OCI-M2 (cell line): ENCODE data around the gene KDM5B.
A peak's percentile ranks its signal among the peaks of the same experiment; 100 is the strongest.
"Not testable (repeated sequence)": the region's sequence is repeated elsewhere in the genome, so short reads cannot be mapped to it uniquely, and the experiment has no call there.

ENCODE experiments used
- DNase-seq: peaks from one replicate; lab custom pipeline; 2025; ENCODE audit not compliant: unreplicated experiment; lab: John Stamatoyannopoulos, UW

The KDM5B gene

DNA sequence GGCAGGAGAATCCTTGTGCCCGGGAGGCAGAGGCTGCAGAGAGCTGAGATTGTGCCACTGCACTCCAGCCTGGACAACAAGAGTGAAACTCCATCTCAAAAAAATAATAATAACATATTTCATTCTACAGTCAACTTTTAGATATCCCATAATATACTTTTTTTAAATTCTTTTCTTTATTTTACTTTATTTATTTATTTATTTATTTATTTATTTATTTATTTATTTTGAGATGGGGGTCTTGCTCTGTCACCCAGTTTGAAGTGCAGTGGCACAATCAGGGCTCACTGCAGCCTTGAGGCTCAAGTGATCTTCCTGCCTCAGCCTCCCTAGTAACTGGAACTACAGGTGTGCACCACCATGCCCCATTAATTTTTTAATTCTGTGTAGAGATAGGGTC is 94.0 kb downstream of the KDM5B start:
- DNase-seq, result not testable (repeated sequence)

- DNase-seq, result no peak
These were observed 95.1 kb downstream of the KDM5B start for GRCh38 chr1:202713110-202713509.

DNA sequence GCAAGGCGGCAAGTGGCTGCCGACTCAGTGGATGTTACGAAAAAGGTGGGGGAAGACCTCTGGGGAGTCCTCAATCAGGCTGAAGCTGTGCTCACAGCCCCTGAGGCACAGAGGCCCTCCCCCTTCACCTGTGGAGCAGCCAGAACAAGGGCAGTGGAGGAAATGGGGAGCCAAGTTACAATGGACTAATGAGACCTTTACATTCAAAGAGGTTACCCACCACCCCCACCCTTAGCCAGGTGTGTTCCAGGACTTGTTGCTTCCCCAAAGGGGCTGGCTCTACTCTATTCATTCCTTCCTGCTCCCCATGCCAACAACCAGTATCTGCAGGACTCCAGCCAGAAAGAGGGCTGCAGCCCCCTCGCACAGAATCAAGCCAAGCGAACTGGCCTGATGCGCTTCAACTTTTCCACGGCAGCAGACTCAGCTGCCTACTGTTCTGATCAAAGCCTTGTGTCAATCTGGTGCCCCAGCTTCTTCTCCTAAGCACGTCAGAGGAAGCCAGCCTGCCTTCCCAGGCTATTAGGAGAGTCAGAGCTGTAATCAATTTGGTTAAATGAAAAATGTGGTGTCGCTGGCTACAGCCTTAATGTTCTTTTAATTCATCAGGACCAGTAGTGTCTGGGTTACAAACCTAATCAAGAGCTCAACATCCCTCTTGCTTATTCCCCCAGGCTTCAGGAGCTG is 96.1 kb downstream of the KDM5B start:
- no peak for DNase-seq

- DNase-seq, result no peak
These were observed 97.9 kb downstream of the KDM5B start, which contains the start of gene SYT2 for GRCh38 chr1:202710070-202711045. TSS of gene SYT2 (minus strand) at chr1:202710454. CDS start at chr1:202605772, 104,682 bp downstream.

DNA sequence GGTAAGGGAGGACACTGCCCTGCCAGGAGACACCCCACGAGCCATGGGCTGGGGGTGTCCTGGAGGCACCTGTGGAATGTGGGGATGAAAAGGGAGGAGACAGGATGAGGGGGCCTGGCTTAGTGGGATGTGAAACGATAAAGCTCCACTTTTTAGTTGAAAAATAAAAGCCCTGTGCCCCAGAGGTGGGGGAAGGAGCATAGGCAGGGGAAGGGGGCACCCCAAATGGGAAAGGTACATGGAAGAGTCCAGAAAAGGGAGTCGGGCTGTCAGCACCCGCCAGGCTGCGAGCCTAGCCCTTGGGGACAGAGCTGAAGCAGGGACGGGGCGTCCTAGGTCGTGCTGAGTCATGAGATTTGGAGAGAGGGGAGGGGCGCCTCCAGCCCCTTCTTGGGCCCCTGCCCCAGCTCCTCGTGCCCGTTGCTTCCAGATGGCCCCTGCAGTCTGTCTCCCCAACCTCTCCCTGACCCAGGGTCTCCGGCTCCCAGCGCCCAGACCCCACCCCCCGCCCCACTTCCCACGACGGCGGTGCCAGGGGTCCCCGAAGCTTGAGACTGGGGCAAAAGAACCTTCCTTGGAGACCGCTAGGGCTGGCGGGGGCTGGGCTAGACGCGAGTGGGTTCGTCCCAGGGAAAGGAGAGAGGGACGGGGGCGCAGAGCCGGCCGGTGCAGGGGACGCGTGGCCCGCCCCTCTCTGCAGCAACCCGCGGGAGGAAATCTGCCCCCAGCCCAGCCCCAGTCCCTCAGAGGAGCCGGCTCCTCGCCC is 98.8 kb downstream of the KDM5B start:
- no peak for DNase-seq

GRCh38 chr1:202708456-202709275 is 99.6 kb downstream of the KDM5B start:
- DNase-seq, result no peak

DNA sequence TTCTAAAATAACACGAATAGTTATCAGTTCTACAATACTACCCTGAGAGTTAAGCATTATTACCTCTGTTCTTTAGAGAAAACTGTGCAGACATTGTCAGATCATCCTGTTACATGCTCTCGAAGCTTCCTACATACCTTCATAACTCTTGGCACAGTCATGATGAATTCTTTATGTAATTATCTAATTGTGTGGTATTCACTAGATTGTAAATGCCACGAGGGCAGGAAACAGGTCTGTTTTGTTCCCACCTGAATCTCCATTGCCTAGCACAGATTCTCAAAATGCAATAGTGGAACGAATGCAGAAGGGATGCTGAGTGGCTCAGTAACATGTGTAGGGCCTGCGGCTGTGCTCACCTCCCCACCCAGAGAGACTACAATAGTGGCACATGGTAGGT is 101.4 kb downstream of the KDM5B start:
- DNase-seq, result no peak

GRCh38 chr1:202704601-202705000 is 103.6 kb downstream of the KDM5B start:
- DNase-seq, result no peak

DNA sequence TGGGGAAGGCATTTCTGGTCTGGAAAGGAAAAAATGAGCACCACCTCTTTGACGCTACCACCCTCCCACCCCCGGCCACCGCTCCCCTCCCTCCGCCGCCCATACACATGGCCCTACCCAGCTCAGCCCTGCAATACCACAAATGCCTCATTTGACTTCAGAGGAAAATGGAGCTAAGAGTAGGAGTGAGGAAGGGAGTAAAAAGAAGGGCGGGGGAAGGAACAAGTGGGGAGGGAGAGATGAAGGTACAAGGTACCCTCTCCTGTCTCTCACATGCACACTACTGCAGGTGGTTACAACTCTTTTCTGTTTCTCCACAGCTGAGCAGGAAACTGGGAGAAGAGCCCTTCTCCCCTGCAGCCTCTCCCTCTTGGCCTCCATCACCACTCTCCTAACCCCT is 105.0 kb downstream of the KDM5B start:
- DNase-seq, result no peak

DNA sequence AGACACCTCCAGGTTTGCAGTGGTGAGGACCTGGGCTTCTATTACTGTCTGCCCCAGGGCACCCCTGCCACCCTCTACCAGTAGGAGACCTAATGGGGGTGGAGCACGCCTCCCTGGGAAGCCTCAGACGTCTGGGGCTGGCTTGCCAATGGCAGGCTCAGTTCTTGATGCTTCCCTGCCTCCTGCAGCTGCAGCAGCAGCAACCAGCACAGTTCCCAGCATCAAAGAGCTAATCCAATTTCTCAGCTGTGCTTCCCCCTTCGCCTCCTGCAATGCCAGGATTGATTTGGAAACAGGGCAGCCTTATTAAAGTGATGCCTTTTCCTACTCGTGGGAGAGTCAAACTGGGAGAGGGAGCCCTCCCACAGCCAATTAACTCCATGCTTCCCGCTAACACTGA is 106.1 kb downstream of the KDM5B start:
- no peak for DNase-seq

DNA sequence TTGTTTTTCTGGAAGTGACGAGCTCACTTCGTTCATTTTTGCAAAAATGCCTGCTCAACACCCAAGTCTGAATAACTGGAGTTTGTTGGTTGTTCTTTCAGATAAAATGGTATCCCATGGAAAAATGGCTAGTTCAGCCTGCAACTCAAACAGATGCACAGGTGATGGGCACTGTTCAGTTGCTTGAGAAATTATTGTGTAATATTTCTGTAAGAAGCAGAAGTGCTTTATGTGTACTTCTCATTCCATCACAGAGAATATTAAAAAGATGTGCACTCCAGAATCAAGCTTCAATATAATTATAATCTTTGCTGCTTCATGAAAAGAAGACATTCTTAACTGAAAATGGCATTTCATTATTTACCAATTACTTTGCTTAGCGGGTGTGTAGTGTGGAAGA is 107.0 kb downstream of the KDM5B start:
- DNase-seq, result no peak

GRCh38 chr1:202700061-202700460 is 108.2 kb downstream of the KDM5B start:
- DNase-seq, result no peak

DNA sequence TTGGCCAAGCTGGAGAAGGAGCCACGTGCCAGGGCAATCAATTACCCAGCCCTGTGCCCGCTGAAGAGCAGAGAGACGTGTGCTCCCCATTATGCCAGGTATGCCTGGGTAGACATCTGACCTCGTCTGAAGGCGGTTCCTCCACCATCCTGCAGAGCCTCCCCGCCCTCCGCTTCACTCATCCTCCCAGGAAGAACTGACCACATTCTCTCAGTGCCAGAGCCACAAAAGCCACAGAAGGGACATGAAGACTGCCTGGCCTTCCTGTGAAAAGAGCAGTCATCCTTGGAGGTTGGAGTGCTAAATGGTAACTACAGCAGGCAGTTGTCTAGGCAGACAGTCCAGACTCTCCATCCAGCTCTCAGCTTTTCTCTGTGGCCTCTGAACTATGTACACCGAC is 109.9 kb downstream of the KDM5B start:
- DNase-seq, result no peak

- no peak for DNase-seq
These were observed 111.2 kb downstream of the KDM5B start for GRCh38 chr1:202697038-202697437.

DNA sequence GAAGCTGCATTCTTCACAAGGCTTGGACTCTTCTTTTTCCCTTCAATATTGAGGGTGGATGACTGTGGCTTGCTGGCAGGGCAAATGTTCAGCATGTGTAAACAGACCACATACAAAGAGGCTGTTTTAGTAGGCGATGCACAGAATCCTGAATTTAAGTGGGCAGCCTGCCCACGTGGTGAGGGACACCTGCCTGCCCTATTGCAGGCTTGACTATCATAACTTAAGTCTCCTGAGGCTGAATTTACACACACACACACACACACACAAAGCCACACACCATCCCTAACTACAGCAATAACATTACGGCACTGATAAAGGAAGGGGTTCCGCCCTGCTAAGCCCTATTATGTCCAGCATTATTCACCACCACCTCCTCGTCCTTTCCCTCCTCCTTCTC is 113.9 kb downstream of the KDM5B start:
- DNase-seq, result no peak

DNA sequence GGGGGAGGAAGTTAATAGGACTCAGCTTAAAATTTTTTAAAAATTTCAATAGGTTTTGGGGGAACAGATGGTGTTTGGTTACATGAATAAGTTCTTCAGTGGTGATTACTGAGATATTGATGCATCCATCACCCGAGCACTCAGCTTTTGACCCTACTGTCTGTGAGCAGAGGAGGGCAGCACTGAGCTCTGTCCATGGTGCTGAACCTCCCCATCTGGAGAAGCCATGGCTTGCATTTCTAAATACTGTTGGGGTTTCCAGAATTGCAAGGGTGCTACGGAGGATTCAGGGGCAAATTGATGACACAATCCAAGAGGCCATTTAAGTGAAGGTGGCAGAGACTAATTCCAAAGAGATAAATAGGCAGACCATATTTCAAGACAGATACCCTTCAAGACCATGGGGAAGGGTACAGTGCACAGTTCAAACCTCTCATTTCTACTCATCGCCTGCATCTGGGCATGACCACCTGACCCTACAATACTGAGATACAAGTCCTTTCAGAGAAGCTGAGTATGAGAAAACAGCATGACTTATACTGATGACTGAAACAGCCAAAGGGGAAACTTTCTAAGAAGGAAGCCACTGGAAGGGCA is 115.2 kb downstream of the KDM5B start:
- peak; percentile 45 for DNase-seq

GRCh38 chr1:202691816-202692215 is 116.4 kb downstream of the KDM5B start:
- no peak for DNase-seq

- no peak for DNase-seq
These were observed 118.5 kb downstream of the KDM5B start for GRCh38 chr1:202689493-202690342.

DNA sequence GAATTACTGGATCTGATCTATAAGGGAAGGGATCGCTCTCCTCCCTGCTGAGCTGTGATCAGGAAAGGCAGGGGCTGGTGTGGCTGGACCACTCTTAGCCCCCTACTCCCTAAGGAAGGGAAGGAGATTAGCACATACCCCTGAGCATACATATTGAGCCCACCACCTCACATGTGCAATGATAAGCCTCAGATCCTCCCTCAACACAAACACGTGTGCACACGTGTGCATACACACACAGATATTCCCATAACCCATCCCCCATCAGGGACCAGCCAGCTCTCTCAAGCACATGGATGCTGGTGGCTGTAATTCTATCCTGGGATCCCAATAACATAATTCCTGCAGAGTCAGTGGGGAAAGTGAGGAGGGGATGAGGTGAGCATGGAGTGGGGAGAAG is 119.1 kb downstream of the KDM5B start:
- no peak for DNase-seq
